Thoracic aorta (tissue), 2 donors: ENCODE measurements around the gene FIGN. TPM values are rescaled to one million over a fixed set of nuclear protein-coding genes. Genes with fewer than 3 reads are reported as not detected.

Experiments
- ATAC-seq: fragments of 150-250 bp; one replicate; pipeline ENCODE4 v1.8.0; 2017; ENCODE audit warnings: low read depth; ENCODE audit not compliant: insufficient number of reproducible peaks, low FRiP score
- DNase-seq: peaks from one replicate; pipeline ENCODE4 v3.0.0-alpha.2; 2020; ENCODE audit warnings: low spot score
- H3K27ac ChIP-seq, 2 donors: fragments of 200-600 bp; sonication (generic); 1 replicate in 1 of 2; 2 replicates in 1 of 2; pipeline ENCODE4 v1.5.1; 2016; ENCODE audit warnings: mild to moderate bottlenecking in 2 of 2, moderate library complexity in 2 of 2
- H3K27me3 ChIP-seq: fragments of 200-600 bp; sonication (generic); replicated peaks from 2 replicates; pipeline ENCODE4 v1.6.0; 2016; ENCODE audit warnings: mild to moderate bottlenecking; ENCODE audit not compliant: insufficient read depth
- H3K36me3 ChIP-seq: fragments of 200-600 bp; sonication (generic); one replicate; pipeline ENCODE4 v1.5.1; 2016
- H3K4me1 ChIP-seq, 2 donors: fragments of 200-600 bp; sonication (generic); 1 replicate in 1 of 2; 2 replicates in 1 of 2; pipeline versions ENCODE4 v1.5.1 to v1.6.0; 2016; ENCODE audit warnings: low read depth in 2 of 2, mild to moderate bottlenecking in 1 of 2; ENCODE audit not compliant: control insufficient read depth in 1 of 2
- H3K4me3 ChIP-seq: fragments of 200-600 bp; sonication (generic); 2 replicates; pipeline ENCODE4 v1.5.1; 2016; ENCODE audit warnings: mild to moderate bottlenecking
- H3K9me3 ChIP-seq: fragments of 200-600 bp; sonication (generic); 2 replicates; pipeline ENCODE4 v1.5.1; 2016
- total RNA-seq, 2 donors: library from RNA; depleted of rRNA; stranded (reverse); fragments of >200 nt; gene quantifications; one replicate each; pipeline versions ENCODE4 v1.1.0 to v1.2.3, GENCODE V29; 2016
- TF ChIP-seq, protein P1 (sequence below): fragments of 200-600 bp; sonication (generic); IDR thresholded peaks from one replicate; pipeline ENCODE4 v1.5.1; 2019; ENCODE audit warnings: antibody characterized with exemption

The FIGN gene
- total RNA-seq, 2 donors from 2014 or later, result 10.8 to 21.2 TPM

- H3K27me3 ChIP-seq, result no peaks in the 10 kb centered on the region
- DNase-seq, result no peak
- no peaks in the 10 kb centered on the region for H3K9me3 ChIP-seq
- TF ChIP-seq, protein P1, sequence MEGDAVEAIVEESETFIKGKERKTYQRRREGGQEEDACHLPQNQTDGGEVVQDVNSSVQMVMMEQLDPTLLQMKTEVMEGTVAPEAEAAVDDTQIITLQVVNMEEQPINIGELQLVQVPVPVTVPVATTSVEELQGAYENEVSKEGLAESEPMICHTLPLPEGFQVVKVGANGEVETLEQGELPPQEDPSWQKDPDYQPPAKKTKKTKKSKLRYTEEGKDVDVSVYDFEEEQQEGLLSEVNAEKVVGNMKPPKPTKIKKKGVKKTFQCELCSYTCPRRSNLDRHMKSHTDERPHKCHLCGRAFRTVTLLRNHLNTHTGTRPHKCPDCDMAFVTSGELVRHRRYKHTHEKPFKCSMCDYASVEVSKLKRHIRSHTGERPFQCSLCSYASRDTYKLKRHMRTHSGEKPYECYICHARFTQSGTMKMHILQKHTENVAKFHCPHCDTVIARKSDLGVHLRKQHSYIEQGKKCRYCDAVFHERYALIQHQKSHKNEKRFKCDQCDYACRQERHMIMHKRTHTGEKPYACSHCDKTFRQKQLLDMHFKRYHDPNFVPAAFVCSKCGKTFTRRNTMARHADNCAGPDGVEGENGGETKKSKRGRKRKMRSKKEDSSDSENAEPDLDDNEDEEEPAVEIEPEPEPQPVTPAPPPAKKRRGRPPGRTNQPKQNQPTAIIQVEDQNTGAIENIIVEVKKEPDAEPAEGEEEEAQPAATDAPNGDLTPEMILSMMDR, result no peak
- peaks cover 22 to 67% of the 10 kb centered on the region in 2 donors for H3K4me1 ChIP-seq
- no peak overlapping the region for H3K27ac ChIP-seq
- peak overlapping the region; percentile 10 for H3K4me3 ChIP-seq
- no peak for ATAC-seq
- H3K36me3 ChIP-seq, result no peaks in the 10 kb centered on the region
Observed at GRCh38 chr2:163717515-163717914, 18.3 kb downstream of the FIGN start.

DNA sequence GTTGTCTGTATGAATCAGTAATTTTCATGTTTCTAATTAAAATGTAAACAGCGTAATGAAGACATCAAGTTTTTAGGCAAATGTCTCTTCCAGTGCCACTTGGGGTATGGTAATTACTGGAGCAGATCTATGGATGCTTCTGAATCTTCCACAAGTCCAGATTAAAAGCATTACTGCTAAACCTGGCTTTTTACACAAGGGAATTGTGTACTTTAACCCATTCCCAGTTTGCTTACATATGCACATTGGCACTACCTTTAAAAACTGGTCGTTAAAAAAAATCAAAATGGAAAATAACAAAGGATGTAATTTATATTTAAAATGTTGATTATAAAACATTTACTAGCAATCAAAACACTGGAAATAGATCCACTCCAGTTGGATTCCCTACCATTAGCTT lies 19.7 kb downstream of the FIGN start:
- TF ChIP-seq, protein P1, result no peak
- no peaks in the 10 kb centered on the region for H3K27me3 ChIP-seq
- no peak overlapping the region for H3K27ac ChIP-seq
- H3K36me3 ChIP-seq, result no peaks in the 10 kb centered on the region
- H3K4me1 ChIP-seq, result peaks cover 30 to 71% of the 10 kb centered on the region in 2 donors
- no peak overlapping the region for H3K4me3 ChIP-seq
- no peaks in the 10 kb centered on the region for H3K9me3 ChIP-seq
- no peak for DNase-seq
- ATAC-seq, result no peak

GRCh38 chr2:163715668-163716067 lies 20.1 kb downstream of the FIGN start:
- Histone ChIP-seq H3K27ac (no peak overlapping the region), H3K9me3 (no peaks in the 10 kb centered on the region), H3K27me3 (no peaks in the 10 kb centered on the region), H3K4me3 (no peak overlapping the region), H3K36me3 (no peaks in the 10 kb centered on the region), H3K4me1 (peaks cover 34 to 74% of the 10 kb centered on the region in 2 donors)
- DNase-seq, result no peak
- TF ChIP-seq, protein P1, result no peak
- ATAC-seq, result no peak

- ATAC-seq (no peak), DNase-seq (no peak)
- no peaks in the 10 kb centered on the region for H3K9me3 ChIP-seq
- TF ChIP-seq, protein P1, result no peak
- peaks cover 39 to 74% of the 10 kb centered on the region in 2 donors for H3K4me1 ChIP-seq
- H3K36me3 ChIP-seq, result no peaks in the 10 kb centered on the region
- H3K27ac ChIP-seq, result no peak overlapping the region
- H3K4me3 ChIP-seq, result no peak overlapping the region
- H3K27me3 ChIP-seq, result no peaks in the 10 kb centered on the region
Observed at GRCh38 chr2:163715199-163715598, 20.6 kb downstream of the FIGN start.

GRCh38 chr2:163713534-163714311 lies 22.1 kb downstream of the FIGN start:
- Histone ChIP-seq H3K9me3 (no peaks in the 10 kb centered on the region), H3K27ac (no peak overlapping the region), H3K4me1 (peaks cover 48 to 79% of the 10 kb centered on the region in 2 donors), H3K27me3 (no peaks in the 10 kb centered on the region), H3K4me3 (peak overlapping the region; percentile 28), H3K36me3 (no peaks in the 10 kb centered on the region)
- DNase-seq, result no peak
- ATAC-seq, result no peak
- TF ChIP-seq, protein P1, result no peak
